HL-60 (cell line): ENCODE results near the gene TAF1C.

Experiments used
- CTCF ChIP-seq: IDR thresholded peaks from one replicate; pipeline ENCODE4 v1.5.1; 2011; ENCODE audit warnings: low read length, control low read depth, inconsistent platforms; ENCODE audit not compliant: insufficient read depth
- POLR2AphosphoS5 ChIP-seq: IDR thresholded peaks from 2 replicates; pipeline ENCODE4 v1.6.1; 2012; ENCODE audit warnings: low read depth
- REST ChIP-seq: IDR thresholded peaks from 2 replicates; pipeline ENCODE4 v1.6.1; 2012; ENCODE audit warnings: low read depth; ENCODE audit not compliant: insufficient replicate concordance

GRCh38 chr16:84161801-84162200 lies 25.1 kb downstream of the TAF1C start:
- TF ChIP-seq CTCF (no peak), REST (no peak), POLR2AphosphoS5 (no peak)
